SK-N-SH treated with all-trans-retinoic acid at 6 μM for 48 hours (cell line): ENCODE results near the gene SART1.

ENCODE experiments used
- ATAC-seq: fragments of 200-7000 bp; cut with Tn5 transposase; 3 replicates; pipeline ENCODE4 v1.9.1; 2020; ENCODE audit warnings: mild to moderate bottlenecking, moderate library complexity
- ARNTL ChIP-seq: fragments of 450-650 bp; formaldehyde crosslinking; IDR thresholded peaks from 2 replicates; pipeline ENCODE4 v1.5.0; 2020; ENCODE audit warnings: low read depth, mild to moderate bottlenecking, moderate library complexity, borderline replicate concordance
- CREB5 ChIP-seq: fragments of 250-450 bp; sonication (Bioruptor Pico); IDR thresholded peaks from 2 replicates; pipeline ENCODE4 v1.5.1; 2020; ENCODE audit warnings: low read depth, mild to moderate bottlenecking, moderate library complexity
- CSDC2 ChIP-seq: fragments of 250-450 bp; sonication (Bioruptor Pico); IDR thresholded peaks from 2 replicates; pipeline ENCODE4 v1.5.0; 2020; ENCODE audit warnings: mild to moderate bottlenecking, moderate library complexity
- ESRRG ChIP-seq: fragments of 250-450 bp; sonication (Bioruptor Pico); IDR thresholded peaks from 2 replicates; pipeline ENCODE4 v1.6.1; 2021; ENCODE audit warnings: mild to moderate bottlenecking
- GLIS3 ChIP-seq: fragments of 250-450 bp; sonication (Bioruptor Pico); IDR thresholded peaks from 2 replicates; pipeline ENCODE4 v1.5.0; 2020; ENCODE audit warnings: mild to moderate bottlenecking, moderate library complexity
- ISL1 ChIP-seq: fragments of 250-450 bp; sonication (Bioruptor Pico); IDR thresholded peaks from 2 replicates; pipeline ENCODE4 v2.1.2; 2022; ENCODE audit warnings: mild to moderate bottlenecking, moderate library complexity
- OSR1 ChIP-seq: fragments of 250-450 bp; sonication (Bioruptor Pico); IDR thresholded peaks from 2 replicates; pipeline ENCODE4 v1.8.0; 2022; ENCODE audit warnings: moderate library complexity, mild to moderate bottlenecking, inconsistent platforms
- PATZ1 ChIP-seq: fragments of 250-450 bp; sonication (Bioruptor Pico); IDR thresholded peaks from 2 replicates; pipeline ENCODE4 v1.8.0; 2020; ENCODE audit warnings: mild to moderate bottlenecking, moderate library complexity, borderline replicate concordance
- POU6F1 ChIP-seq: fragments of 250-450 bp; sonication (Bioruptor Pico); IDR thresholded peaks from 2 replicates; pipeline ENCODE4 v1.8.0; 2021; ENCODE audit warnings: low read depth, mild to moderate bottlenecking, moderate library complexity, borderline replicate concordance
- PPARA ChIP-seq: fragments of 250-450 bp; sonication (Bioruptor Pico); IDR thresholded peaks from 2 replicates; pipeline ENCODE4 v1.5.0; 2020; ENCODE audit warnings: mild to moderate bottlenecking, borderline replicate concordance
- SNAI2 ChIP-seq: fragments of 250-450 bp; sonication (Bioruptor Pico); IDR thresholded peaks from 2 replicates; pipeline ENCODE4 v1.5.0; 2020; ENCODE audit warnings: mild to moderate bottlenecking, moderate library complexity
- TCF4 ChIP-seq: fragments of 250-450 bp; sonication (Bioruptor Pico); IDR thresholded peaks from 2 replicates; pipeline ENCODE4 v1.8.0; 2021; ENCODE audit warnings: mild to moderate bottlenecking, moderate library complexity, borderline replicate concordance
- TOX ChIP-seq: fragments of 250-450 bp; sonication (Bioruptor Pico); IDR thresholded peaks from 2 replicates; pipeline ENCODE4 v1.8.0; 2021; ENCODE audit warnings: mild to moderate bottlenecking, moderate library complexity, borderline replicate concordance
- ZC3H10 ChIP-seq: fragments of 250-450 bp; sonication (Bioruptor Pico); IDR thresholded peaks from 2 replicates; pipeline ENCODE4 v1.5.1; 2021; ENCODE audit warnings: mild to moderate bottlenecking, moderate library complexity
- ZFP3 ChIP-seq: fragments of 250-450 bp; sonication (Bioruptor Pico); IDR thresholded peaks from 2 replicates; pipeline ENCODE4 v1.5.0; 2020; ENCODE audit warnings: mild to moderate bottlenecking, moderate library complexity
- ZFP30 ChIP-seq: fragments of 450-650 bp; formaldehyde crosslinking; IDR thresholded peaks from 2 replicates; pipeline ENCODE4 v1.5.0; 2022; ENCODE audit warnings: mild to moderate bottlenecking, moderate library complexity
- ZNF70 ChIP-seq: fragments of 450-650 bp; formaldehyde crosslinking; IDR thresholded peaks from 2 replicates; pipeline ENCODE4 v1.5.0; 2020; ENCODE audit warnings: mild to moderate bottlenecking, moderate library complexity
- ZNF8 ChIP-seq: fragments of 450-650 bp; formaldehyde crosslinking; IDR thresholded peaks from 2 replicates; pipeline ENCODE4 v1.5.0; 2020; ENCODE audit warnings: mild to moderate bottlenecking, moderate library complexity
- TF ChIP-seq, protein P1 (sequence below): fragments of 250-450 bp; sonication (Bioruptor Pico); IDR thresholded peaks from 2 replicates; pipeline ENCODE4 v1.5.1; 2021; ENCODE audit warnings: mild to moderate bottlenecking, moderate library complexity

SART1 gene

GRCh38 chr11:65972116-65972515, 10.6 kb downstream of the SART1 start:
- ATAC-seq, result no peak
- no peak for TF ChIP-seq GLIS3 (CRISPR knock-in tag)
- TF ChIP-seq CREB5 (CRISPR knock-in tag), result no peak
- TF ChIP-seq ISL1 (CRISPR knock-in tag), result no peak
- TF ChIP-seq POU6F1, result no peak
- TF ChIP-seq ZFP30, result no peak
- no peak for TF ChIP-seq SNAI2 (CRISPR knock-in tag)
- no peak for TF ChIP-seq ZFP3 (CRISPR knock-in tag)
- no peak for TF ChIP-seq ZNF8
- no peak for TF ChIP-seq ESRRG
- TF ChIP-seq PPARA (CRISPR knock-in tag), result no peak
- TF ChIP-seq TCF4 (CRISPR knock-in tag), result no peak
- TF ChIP-seq CSDC2 (CRISPR knock-in tag), result no peak
- no peak for TF ChIP-seq PATZ1 (CRISPR knock-in tag)
- no peak for TF ChIP-seq ARNTL (CRISPR knock-in tag)
- TF ChIP-seq, all 23 proteins: peak for 0

GRCh38 chr11:65973439-65974110, 12.0 kb downstream of the SART1 start:
- no peak; the same call in 1 of the 3 replicates for ATAC-seq
- TF ChIP-seq SNAI2 (CRISPR knock-in tag) (no peak), CSDC2 (CRISPR knock-in tag) (no peak), ZNF70 (CRISPR knock-in tag) (no peak), ZC3H10 (CRISPR knock-in tag) (no peak), GLIS3 (CRISPR knock-in tag) (no peak), OSR1 (CRISPR knock-in tag) (no peak), ESRRG (no peak), POU6F1 (no peak), ZNF8 (no peak), CREB5 (CRISPR knock-in tag) (no peak), TOX (no peak), TCF4 (CRISPR knock-in tag) (no peak), PATZ1 (CRISPR knock-in tag) (no peak)
- TF ChIP-seq, protein P1, sequence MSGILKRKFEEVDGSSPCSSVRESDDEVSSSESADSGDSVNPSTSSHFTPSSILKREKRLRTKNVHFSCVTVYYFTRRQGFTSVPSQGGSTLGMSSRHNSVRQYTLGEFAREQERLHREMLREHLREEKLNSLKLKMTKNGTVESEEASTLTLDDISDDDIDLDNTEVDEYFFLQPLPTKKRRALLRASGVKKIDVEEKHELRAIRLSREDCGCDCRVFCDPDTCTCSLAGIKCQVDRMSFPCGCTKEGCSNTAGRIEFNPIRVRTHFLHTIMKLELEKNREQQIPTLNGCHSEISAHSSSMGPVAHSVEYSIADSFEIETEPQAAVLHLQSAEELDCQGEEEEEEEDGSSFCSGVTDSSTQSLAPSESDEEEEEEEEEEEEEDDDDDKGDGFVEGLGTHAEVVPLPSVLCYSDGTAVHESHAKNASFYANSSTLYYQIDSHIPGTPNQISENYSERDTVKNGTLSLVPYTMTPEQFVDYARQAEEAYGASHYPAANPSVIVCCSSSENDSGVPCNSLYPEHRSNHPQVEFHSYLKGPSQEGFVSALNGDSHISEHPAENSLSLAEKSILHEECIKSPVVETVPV, result no peak
